Uterus (tissue), 2 donors: ENCODE data around the gene F2RL1.

ENCODE experiments used
- POLR2A ChIP-seq, 2 donors: fragments of 450-650 bp; IDR thresholded peaks; one replicate each; pipeline ENCODE4 v1.6.1; 2016; ENCODE audit warnings: antibody characterized with exemption in 2 of 2, mild to moderate bottlenecking in 1 of 2, moderate library complexity in 1 of 2
- TF ChIP-seq, protein P1 (sequence below), 4 experiments: fragments of 200-600 bp in 2 of 4; fragments of 450-650 bp in 2 of 4; sonication (generic) in 2 of 4; IDR thresholded peaks; one replicate each; pipeline ENCODE4 v1.5.1; 2016 to 2019; ENCODE audit warnings: antibody characterized with exemption in 4 of 4, mild to moderate bottlenecking in 2 of 4, moderate library complexity in 1 of 4

GRCh38 chr5:76788362-76788761 is 30.5 kb upstream of the F2RL1 start:
- TF ChIP-seq, protein P1, sequence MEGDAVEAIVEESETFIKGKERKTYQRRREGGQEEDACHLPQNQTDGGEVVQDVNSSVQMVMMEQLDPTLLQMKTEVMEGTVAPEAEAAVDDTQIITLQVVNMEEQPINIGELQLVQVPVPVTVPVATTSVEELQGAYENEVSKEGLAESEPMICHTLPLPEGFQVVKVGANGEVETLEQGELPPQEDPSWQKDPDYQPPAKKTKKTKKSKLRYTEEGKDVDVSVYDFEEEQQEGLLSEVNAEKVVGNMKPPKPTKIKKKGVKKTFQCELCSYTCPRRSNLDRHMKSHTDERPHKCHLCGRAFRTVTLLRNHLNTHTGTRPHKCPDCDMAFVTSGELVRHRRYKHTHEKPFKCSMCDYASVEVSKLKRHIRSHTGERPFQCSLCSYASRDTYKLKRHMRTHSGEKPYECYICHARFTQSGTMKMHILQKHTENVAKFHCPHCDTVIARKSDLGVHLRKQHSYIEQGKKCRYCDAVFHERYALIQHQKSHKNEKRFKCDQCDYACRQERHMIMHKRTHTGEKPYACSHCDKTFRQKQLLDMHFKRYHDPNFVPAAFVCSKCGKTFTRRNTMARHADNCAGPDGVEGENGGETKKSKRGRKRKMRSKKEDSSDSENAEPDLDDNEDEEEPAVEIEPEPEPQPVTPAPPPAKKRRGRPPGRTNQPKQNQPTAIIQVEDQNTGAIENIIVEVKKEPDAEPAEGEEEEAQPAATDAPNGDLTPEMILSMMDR (IDR thresholded peaks at IDR 0.05): no peak
- TF ChIP-seq POLR2A (IDR thresholded peaks at IDR 0.05): no peak
